Kidney glomerular epithelial cell (primary cell): Measurements from ENCODE around the gene LRRC55.

Experiments
- DNase-seq: peaks from one replicate; lab custom pipeline; 2025; lab: John Stamatoyannopoulos, UW

The LRRC55 gene

DNA sequence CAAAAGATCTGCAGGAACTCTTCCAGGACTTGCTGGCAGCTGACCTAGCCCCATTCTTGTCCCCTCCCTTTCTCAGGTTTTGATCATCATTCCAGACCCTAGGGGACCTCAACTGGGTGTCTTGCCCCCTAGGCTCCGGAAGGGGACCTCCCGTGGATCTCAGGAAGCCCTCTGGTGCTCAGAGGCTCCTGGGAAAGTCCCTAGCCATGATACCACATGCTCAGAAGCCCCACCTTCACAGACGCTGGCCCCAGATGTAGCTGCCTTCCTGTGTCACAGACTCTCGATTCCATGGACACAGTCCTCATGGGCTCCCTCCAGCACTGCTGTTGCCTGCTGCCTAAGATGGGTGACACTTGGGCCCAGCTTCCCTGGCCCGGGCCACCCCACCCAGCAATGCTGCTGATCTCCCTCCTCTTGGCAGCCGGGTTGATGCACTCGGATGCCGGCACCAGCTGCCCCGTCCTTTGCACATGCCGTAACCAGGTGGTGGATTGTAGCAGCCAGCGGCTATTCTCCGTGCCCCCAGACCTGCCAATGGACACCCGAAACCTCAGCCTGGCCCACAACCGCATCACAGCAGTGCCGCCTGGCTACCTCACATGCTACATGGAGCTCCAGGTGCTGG lies at the start of gene LRRC55:
Gene LRRC55 (plus strand): TSS at position 276 of the 628 bp plus-strand sequence. CDS start 70 bp downstream, at position 346.
- no peak for DNase-seq

DNA sequence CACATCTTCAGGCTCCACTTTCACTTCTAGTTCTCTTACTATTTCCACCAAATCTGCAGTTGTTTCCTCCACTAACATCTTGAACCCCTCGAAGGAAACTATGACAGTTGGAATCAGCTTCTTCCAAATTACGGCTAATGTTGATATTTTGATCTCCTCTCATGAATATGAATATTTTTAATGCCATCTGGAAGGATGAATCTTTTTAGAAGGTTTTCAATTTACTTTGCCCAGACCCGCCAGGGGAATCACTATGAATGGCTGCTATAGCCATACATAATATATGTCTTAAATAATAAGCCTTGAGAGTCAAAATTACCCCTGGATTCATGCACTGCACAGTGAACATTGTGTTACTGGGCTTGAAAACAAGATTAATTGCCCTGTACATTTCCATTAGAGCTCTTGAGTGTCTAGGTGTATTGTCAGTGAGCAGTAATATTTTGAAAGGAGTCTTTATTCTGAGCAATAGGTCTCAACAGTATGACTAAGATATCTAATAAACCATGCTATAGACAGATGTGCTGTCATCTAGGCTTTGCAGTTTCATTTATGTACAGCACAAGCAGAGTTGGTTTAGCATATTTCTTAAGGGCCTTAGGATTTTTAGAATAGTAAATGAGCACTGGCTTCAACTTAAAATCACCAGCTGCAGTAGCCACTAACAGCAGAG lies 48.3 kb upstream of the LRRC55 start:
- no peak for DNase-seq

DNA sequence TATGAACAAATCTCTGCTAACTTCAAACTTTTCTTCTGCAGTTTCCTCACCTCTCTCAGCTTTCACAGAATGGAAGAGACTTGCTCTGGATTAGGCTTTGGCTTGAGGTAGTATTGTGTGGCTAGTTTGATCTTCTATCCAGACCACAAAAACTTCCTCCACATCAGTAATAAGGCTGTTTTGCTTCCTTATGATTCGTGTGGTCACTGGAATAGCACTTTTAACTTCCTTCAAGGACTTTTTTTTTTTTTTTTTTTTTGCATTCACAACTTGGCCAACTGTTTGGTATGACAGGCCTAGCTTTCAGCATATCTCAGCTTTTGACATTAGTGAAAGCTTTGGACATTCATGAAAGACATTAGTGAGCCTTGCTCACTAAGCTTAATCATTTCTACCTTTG lies 47.5 kb upstream of the LRRC55 start:
- DNase-seq: no peak

DNA sequence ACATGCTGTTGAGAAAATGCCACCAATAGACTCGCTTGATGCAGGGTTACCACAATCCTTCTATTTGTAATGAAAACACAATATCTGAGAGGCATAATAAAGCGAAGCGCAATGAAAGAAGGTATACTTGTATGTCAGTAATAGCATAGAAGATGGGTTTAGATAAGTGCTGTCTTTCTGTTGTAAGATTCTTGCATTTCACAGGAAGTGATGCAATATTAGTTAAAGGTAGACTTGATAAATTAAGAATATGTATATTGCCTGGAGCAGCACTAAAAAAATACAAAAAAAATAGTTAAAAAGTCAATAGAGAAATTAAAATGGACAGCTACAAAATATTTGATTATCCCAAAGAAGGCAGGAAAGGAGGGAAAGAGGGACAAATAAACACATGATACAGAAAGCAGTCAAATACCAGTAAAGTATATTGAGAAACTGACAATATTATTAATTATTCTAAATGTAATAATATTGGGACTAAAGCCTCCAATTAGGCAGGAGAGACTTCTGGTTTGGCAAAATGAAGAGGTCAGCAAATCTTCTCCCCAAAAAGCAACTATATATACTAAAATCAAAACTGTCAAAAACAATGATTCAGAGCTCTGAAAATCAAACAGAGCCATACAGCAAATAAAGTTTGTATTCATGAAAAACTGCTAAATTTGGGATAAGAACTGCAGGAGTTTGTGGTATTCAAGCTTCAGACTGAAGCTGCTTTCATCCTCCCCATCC lies 46.6 kb upstream of the LRRC55 start:
- no peak for DNase-seq

- no peak for DNase-seq
Measured at GRCh38 chr11:57140568-57140967, 41.2 kb upstream of the LRRC55 start.

DNA sequence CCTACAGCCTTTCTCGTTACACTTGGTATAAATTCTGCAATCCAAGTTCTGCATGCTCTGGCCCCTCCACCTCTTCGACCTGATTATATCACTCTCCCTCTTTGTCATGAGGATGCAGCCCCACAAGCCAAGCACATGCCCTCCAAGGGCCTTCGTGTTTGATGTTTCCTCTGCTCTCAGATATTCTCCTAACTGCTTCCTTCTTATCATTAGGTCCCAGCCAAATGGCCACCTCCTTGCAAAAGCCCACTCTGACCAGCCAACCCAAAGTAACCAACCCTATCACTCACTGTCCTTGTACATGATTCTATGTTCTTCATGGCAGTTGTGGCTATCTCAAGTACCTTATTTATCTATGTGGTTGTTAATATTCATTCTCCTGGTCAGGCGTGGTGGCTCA lies 38.3 kb upstream of the LRRC55 start:
- DNase-seq: no peak

GRCh38 chr11:57144075-57144474 lies 37.7 kb upstream of the LRRC55 start:
- no peak for DNase-seq

- no peak for DNase-seq
Measured at GRCh38 chr11:57144531-57145320, 37.0 kb upstream of the LRRC55 start.

DNA sequence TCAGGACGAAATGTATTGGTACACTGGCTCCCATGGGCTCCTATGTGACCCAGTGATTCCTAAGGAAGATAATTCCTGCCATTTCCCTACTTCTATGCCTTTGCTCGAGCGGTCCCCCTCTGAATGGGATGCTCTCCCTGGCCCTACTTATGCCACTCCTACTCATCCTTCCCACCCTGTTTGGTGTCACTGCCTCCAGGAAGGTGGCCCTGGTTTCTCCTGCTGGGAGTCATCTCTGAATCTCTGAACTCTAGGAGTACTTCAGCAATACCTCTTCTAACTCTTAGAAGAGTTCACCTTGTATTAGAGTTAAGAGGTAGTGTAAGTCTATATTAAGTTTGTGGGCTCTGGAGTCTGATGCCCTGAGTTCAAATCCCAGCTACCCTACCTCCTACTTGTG lies 35.5 kb upstream of the LRRC55 start:
- no peak for DNase-seq

GRCh38 chr11:57148621-57149020 lies 33.1 kb upstream of the LRRC55 start:
- DNase-seq: no peak

DNA sequence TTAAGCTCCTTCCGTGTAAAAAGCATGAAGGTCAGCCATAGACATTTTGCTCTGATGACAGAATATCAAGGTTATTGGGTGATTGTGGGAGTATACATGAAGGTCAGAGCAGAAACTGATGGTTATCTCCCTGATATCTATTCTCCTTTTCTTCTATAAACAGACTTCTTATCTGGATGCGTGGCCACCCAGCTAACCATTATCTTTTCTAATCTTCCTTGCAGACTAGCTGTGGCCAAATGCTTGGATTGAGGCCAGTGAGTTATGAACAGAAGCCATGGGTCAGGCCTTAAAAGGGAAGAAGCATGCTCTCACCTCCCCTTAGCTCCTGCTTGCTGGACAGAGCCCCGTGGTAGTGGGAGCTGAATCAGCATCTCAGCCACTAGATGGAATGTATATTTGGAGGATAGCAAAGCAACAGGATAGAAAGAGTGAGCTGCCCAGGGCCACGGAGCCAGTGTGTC lies 31.3 kb upstream of the LRRC55 start:
- DNase-seq: peak; percentile 11

DNA sequence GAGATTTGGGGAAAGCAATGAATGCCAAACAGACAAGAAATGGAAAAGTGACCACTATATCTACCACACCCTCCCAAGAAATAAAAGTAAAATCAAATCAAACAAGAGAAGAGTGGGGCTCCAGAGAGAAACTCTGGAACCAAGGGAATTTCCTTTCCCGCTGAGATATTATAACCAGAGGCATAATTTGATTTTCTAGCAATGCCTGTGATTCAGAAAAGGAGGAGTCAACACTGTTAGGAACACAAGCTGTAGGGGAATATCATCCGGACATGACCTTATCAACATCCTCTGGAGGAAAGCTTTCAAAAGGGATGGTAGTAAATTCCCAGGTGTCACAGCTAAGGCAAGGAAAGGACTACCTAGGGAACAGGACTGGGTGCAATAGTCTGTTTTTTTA lies 29.6 kb upstream of the LRRC55 start:
- no peak for DNase-seq

DNA sequence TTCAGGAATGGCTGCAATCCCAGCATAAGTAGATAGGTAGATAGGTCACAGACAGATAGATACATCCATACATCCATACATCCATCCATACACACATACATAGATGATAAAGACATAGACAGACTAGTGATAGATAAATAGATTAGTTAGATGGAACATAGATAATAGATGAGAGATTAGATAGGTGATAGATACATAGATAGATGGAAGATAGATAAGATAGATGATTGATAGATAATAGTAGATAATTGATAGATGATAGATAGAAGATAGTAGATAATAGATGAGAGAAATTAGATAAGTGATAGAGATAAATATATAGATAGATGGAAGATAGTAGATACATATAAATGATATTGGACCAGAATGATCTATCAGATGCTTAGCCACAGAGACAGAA lies 28.3 kb upstream of the LRRC55 start:
- no peak for DNase-seq

GRCh38 chr11:57154739-57155138 lies 27.0 kb upstream of the LRRC55 start:
- no peak for DNase-seq

- no peak for DNase-seq
Measured at GRCh38 chr11:57155400-57155799, 26.4 kb upstream of the LRRC55 start.

GRCh38 chr11:57155838-57156607 lies 25.7 kb upstream of the LRRC55 start:
- no peak for DNase-seq

DNA sequence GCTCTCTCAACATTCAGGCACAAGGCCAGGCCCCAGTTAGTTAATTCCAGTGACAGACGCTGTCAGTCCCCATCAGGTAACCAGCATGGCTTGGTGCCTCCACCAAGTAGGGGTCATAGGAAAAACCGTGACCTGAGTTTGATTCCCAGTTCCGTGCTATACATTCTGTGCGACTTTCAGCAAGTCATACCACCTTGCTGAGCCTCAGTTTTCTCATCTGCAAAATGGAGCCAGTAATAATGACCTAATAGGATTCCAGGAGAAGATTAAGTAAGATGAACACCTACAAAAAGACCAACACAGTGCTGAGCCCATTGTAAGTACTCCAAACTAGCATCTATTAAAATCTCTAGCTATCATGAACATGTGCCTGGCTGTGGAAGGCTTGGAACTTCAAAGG lies 24.8 kb upstream of the LRRC55 start:
- DNase-seq: no peak

DNA sequence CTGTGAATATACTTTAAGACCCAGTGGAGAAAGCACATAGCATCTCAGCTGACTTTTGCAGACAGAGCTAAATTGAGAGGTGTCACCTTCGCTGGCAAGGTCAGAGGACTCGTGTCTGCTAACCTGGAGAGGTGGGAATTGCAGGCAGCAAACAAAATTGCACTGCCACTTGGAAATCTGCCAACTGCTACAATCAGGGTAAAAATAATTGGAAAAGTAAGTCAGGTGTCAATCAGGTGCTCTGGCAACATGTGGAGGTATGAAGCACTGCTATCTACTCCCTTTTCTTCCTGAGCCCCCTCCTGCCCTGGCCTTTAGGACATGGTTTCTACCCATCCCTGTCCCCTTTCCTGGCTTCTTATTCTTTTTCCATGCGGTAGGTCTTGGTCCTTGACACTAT lies 24.1 kb upstream of the LRRC55 start:
- DNase-seq: no peak

GRCh38 chr11:57158180-57158579 lies 23.6 kb upstream of the LRRC55 start:
- no peak for DNase-seq

GRCh38 chr11:57158599-57158998 lies 23.2 kb upstream of the LRRC55 start:
- no peak for DNase-seq

DNA sequence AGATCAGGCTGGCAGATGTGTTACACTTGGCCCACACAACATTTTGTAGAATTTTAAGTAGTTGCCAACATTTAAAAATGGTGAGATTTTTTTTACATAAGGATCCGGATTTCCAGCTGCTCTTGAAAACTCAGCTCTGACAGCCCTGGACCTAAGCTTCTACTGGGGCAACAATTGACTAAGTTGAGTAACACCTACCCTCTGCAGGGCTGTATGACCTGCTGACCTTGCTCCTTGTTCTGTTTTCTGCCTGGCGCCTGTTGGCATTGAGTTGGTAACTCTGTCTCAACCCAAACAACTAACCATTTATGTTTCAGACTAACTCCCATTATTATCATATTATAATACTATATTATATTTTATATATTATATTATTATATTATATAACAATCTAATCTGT lies 21.1 kb upstream of the LRRC55 start:
- no peak for DNase-seq

DNA sequence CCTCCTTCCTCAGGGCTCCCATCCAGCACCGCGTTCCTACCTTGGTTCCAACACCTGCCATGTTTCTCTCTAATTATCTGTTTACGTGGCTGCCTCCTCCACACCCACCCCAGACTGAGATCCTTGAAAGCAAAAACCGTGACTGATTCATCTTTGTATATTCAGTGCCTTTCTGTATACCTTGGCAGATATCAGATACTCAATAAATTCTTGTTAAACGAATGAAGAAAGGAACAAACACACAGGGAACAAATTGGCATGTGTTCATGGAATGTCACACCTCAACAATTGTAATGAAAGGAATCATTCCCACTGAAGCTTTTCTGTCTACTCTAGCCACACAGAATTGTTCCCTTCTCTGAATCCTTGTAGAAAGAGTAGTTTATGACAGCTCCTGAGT lies 20.4 kb upstream of the LRRC55 start:
- no peak for DNase-seq
